Progenitor cell of endocrine pancreas (in vitro differentiated cells): ENCODE measurements around the gene DPYSL5. TPM values are rescaled to one million over a fixed set of nuclear protein-coding genes. Genes with fewer than 3 reads are reported as not detected.

Experiments
- DNase-seq: peaks from one replicate; pipeline ENCODE4 v3.0.0; 2021; ENCODE audit warnings: low spot score; ENCODE audit not compliant: unreplicated experiment
- H3K27ac Mint-ChIP-seq: 2 replicates; pipeline ENCODE4 v1.8.0; 2021; ENCODE audit warnings: mild to moderate bottlenecking, moderate library complexity, mixed read lengths
- H3K27me3 Mint-ChIP-seq: 2 replicates; pipeline ENCODE4 v1.8.0; 2021; ENCODE audit warnings: mixed read lengths
- H3K36me3 Mint-ChIP-seq: 2 replicates; pipeline ENCODE4 v1.8.0; 2022; ENCODE audit warnings: mixed read lengths; ENCODE audit not compliant: insufficient read depth
- H3K4me1 Mint-ChIP-seq: 2 replicates; pipeline ENCODE4 v1.8.0; 2021; ENCODE audit warnings: low read depth, mixed read lengths
- H3K4me3 Mint-ChIP-seq: 2 replicates; pipeline ENCODE4 v1.8.0; 2021; ENCODE audit warnings: low read depth, mild to moderate bottlenecking, moderate library complexity, mixed read lengths
- H3K9me3 Mint-ChIP-seq: 2 replicates; pipeline ENCODE4 v1.8.0; 2021; ENCODE audit warnings: low read depth, mixed read lengths
- CTCF ChIP-seq: fragments of 200-600 bp; sonication (generic); IDR thresholded peaks from one replicate; pipeline ENCODE4 v1.5.0; 2021; ENCODE audit warnings: antibody characterized with exemption, mild to moderate bottlenecking; ENCODE audit not compliant: unreplicated experiment
- total RNA-seq: library from RNA; stranded (reverse); gene quantifications from 2 replicates; pipeline ENCODE4 v1.2.1, GENCODE V29; 2021

The DPYSL5 gene
- total RNA-seq, 1 donor from 2014 or later: 75.0 TPM

- Mint-ChIP-seq H3K36me3 (peaks cover 14% of the 10 kb centered on the region), H3K4me3 (no peak overlapping the region), H3K9me3 (peaks cover 5% of the 10 kb centered on the region), H3K4me1 (peaks cover 3% of the 10 kb centered on the region), H3K27me3 (no peaks in the 10 kb centered on the region), H3K27ac (no peak overlapping the region)
- peak; percentile 16 for TF ChIP-seq CTCF
- peak; percentile 28 for DNase-seq
Measured at GRCh38 chr2:26913999-26914658, 66.2 kb downstream of the DPYSL5 start.

- no peak for TF ChIP-seq CTCF
- Mint-ChIP-seq H3K27ac (no peak overlapping the region), H3K4me1 (peaks cover 3% of the 10 kb centered on the region), H3K9me3 (peaks cover 5% of the 10 kb centered on the region), H3K4me3 (no peak overlapping the region), H3K27me3 (no peaks in the 10 kb centered on the region), H3K36me3 (peaks cover 10% of the 10 kb centered on the region)
- DNase-seq: no peak
Measured at GRCh38 chr2:26914659-26915310, 66.9 kb downstream of the DPYSL5 start.

- no peak overlapping the region for H3K27ac Mint-ChIP-seq
- DNase-seq: no peak
- no peak for TF ChIP-seq CTCF
- no peaks in the 10 kb centered on the region for H3K9me3 Mint-ChIP-seq
- peaks cover 3% of the 10 kb centered on the region for H3K4me1 Mint-ChIP-seq
- no peaks in the 10 kb centered on the region for H3K27me3 Mint-ChIP-seq
- H3K4me3 Mint-ChIP-seq: no peak overlapping the region
- peaks cover 5% of the 10 kb centered on the region for H3K36me3 Mint-ChIP-seq
Measured at GRCh38 chr2:26915316-26915715, 67.4 kb downstream of the DPYSL5 start.

- H3K27me3 Mint-ChIP-seq: no peaks in the 10 kb centered on the region
- TF ChIP-seq CTCF: no peak
- DNase-seq: no peak
- no peaks in the 10 kb centered on the region for H3K9me3 Mint-ChIP-seq
- H3K36me3 Mint-ChIP-seq: peaks cover 1% of the 10 kb centered on the region
- H3K27ac Mint-ChIP-seq: no peak overlapping the region
- no peak overlapping the region for H3K4me3 Mint-ChIP-seq
- peaks cover 3% of the 10 kb centered on the region for H3K4me1 Mint-ChIP-seq
Measured at GRCh38 chr2:26916128-26916692, 68.3 kb downstream of the DPYSL5 start.

GRCh38 chr2:26917135-26917836, 69.4 kb downstream of the DPYSL5 start:
- no peaks in the 10 kb centered on the region for H3K36me3 Mint-ChIP-seq
- H3K9me3 Mint-ChIP-seq: no peaks in the 10 kb centered on the region
- H3K27ac Mint-ChIP-seq: no peak overlapping the region
- DNase-seq: no peak
- no peaks in the 10 kb centered on the region for H3K27me3 Mint-ChIP-seq
- H3K4me1 Mint-ChIP-seq: peaks cover 3% of the 10 kb centered on the region
- no peak overlapping the region for H3K4me3 Mint-ChIP-seq
- TF ChIP-seq CTCF: no peak
